GM19099 (cell line): ENCODE results near the gene AGPS.

Experiments
- POLR2A ChIP-seq: IDR thresholded peaks from 3 replicates; pipeline ENCODE4 v1.6.1; 2011; ENCODE audit warnings: low read depth; ENCODE audit not compliant: insufficient read length; ENCODE audit errors: extremely low read depth

The AGPS gene

DNA sequence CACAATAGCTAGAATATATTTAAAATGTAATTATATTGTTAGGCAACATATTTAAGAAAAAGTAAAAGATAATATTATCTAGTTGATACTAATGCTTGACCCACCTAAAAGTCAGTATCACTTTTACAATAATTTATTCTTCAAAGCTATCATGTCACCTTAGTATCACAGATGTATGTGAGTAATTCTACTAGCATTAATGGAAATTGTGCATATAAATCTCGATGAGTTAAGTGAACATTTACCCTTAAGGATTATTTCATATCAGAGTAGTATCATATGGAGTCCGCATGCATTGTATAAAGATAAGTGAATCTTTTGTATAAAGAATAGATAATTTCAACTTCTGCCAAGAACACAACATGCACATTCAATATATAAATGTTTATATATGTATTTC lies 103.4 kb downstream of the AGPS start:
- TF ChIP-seq POLR2A: no peak

DNA sequence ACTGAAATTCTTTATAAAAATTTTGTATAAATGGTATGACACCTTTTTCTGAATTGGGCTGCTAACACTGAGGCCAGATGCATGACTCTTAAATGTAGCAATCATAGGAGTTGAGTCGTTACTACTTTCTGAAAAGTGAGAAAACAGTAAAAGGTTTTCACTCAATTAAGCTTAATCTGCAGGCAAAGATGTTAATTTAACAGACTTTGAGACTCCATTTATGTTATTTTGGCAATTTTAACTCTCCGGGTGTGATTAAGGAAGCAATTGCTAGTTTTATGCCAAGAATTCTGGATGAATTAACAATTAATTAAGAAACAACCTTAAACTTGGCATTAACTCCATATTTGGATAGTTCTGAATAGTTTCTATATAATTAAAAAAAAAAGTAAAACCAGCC lies 104.3 kb downstream of the AGPS start:
- no peak for TF ChIP-seq POLR2A

DNA sequence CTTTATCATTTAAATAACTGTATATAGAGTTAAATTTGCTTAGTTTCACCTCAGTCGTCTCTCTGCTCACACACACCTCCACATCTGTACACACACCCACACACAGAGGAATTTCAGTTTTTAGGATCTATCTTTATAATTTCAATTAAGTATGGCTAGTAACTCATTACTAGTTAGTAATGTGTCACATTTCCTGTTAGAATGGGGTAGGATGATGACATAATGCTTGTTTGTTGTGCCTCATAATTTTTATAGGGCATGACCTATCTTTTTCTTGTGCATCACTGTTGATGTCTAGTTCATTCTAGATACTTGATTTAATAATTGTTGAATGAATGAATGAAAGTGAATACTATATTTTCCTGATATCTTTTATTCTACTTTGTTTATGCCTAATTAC lies 108.6 kb downstream of the AGPS start:
- TF ChIP-seq POLR2A: no peak

DNA sequence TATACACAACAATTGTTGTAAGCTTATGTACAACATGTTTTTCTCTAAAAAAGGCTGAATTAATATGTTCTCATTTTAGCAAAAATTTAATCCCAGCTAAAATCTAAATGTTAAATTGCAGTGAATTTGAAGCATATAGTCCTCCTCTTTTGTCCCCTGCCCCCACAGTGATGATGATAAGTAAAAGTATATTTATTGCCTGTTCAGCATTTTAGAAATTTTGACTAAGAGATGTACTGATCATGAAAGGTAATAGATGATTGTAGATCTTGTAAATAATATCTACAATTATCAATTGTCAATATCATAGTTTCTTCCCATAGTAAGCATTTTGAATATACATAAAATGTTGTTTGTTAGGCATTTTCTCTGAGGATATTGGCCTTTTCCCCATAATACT lies 113.9 kb downstream of the AGPS start:
- no peak for TF ChIP-seq POLR2A

DNA sequence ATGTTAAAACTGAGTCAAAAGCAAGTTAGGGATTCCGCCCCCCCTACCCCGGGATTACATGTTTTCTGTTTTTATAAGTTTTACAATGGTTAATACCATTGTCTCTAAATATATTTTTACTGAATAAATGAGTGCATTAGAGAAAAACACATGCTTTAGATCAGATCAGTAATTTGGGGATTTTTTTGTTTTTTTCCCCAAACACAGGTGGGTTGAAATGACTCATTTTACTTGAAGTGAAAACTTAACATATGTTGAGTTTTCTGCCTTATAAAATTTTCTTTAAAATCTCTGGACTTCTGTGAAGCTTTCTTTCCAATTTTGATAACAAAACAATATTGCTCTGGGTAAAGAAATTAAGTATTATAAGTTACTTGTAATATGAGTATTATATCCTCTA lies 114.4 kb downstream of the AGPS start:
- no peak for TF ChIP-seq POLR2A

DNA sequence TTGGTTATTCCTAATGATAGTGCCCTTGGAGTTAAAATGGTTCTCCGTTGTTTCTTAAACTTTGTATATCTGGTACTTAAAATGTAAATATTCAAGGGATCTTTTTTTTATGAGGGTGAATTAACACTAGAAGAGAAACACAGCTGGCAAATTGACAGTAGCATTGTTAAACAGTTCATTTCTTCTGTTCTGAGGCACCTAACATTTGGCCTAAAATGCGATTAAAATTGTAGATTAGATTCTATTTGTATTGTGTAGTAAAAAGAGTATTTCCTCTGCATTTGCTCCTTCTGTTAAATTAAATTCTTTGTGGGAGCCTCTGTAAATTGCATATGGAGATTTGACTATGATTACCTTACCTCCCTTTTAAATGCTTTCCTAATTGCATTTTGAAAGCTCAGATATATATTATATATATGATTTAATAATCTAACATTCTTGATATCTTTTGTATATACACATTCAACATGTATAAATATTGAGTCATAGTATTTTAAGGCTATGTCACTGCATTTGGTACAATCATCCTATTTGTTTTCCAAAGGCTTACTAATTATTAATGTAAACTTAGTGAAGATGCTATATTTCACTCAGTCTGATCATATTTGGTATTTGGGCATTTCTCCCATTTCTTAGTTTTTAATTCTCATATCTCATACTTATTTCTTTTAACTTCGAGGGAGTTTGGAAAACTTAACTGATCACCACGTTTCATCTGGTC lies 124.4 kb downstream of the AGPS start:
- TF ChIP-seq POLR2A: no peak

DNA sequence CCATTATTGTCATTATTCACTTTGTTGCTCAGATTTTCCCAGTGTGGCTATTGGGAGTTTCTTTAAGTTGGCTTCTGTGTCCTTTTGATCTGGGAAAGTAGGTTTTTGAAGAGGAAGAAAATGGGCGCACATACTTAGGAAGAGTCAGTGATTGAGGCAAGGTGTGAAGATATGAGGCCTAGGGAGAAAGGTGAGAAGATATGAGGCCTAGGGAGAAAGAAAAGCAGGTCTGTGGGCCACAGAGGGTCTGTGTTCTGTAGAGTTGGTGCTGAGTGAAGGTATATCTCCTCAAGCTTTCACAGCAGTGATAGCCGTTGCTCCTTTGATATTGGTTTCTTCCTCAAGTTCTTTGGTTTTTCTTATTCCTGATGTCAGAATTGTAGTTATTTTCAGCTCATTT lies 126.2 kb downstream of the AGPS start:
- no peak for TF ChIP-seq POLR2A

DNA sequence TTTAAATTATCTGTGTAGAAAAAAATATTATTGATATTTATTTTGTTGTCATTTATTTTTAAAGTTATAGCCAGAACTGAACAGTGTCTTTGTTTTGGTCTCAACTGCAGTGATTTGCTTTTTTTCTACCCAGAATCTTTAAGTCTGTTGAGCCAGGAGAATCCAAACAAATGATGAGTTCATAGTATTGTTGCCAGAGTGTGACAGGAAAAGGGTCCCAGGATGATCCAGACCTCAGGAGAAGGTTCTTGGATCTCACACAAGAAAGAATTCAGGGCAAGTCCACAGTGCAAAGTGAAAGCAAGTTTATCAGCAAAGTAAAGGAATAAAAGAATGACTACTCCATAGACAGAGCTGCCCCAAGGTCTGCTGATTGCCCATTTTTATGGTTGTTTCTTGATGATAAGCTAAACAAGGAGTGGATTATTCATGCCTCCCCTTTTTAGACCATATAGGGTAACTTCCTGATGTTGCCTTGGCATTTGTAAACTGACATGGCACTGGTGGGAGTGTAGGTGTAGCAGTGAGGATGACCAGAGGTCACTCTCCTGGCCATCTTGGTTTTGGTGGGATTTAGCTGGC lies 127.1 kb downstream of the AGPS start:
- TF ChIP-seq POLR2A: no peak

DNA sequence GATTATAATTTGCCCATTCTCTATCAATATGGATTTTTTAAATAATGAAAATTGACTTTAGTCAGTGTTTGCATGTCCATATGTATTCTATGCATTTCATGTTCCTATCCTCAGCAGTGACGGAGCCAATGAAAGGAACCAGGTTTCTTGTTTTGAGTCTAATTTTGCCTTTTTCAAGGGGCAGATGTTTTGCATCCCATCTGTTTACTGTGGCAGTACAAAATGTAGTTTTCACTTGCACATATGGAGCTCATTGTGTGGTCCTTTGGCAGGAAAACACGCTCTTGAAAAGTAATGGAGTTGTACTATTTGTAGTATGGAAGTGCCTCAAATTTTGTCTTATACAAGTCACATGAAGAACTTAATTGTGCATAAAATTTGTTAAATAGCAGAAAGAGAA lies 127.8 kb downstream of the AGPS start:
- no peak for TF ChIP-seq POLR2A

DNA sequence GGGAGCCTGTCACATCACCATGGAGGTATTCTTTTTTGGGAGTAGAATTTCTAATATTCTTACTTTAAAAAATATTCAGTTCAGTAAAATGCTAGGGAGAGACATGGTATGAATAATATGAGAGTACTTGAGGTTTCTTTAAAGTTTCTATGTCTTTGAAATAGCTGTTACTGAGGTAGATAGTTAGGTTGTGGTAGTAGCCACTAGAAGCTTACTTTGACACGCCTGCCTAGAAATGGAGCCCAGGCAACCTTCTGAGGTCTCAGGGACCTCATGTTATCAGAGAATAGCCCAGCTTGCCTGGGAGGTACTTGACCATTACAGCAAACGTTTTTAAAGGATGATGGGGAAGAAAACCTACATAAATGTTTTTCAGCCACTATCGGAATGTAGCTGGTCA lies 131.2 kb downstream of the AGPS start:
- TF ChIP-seq POLR2A: no peak

DNA sequence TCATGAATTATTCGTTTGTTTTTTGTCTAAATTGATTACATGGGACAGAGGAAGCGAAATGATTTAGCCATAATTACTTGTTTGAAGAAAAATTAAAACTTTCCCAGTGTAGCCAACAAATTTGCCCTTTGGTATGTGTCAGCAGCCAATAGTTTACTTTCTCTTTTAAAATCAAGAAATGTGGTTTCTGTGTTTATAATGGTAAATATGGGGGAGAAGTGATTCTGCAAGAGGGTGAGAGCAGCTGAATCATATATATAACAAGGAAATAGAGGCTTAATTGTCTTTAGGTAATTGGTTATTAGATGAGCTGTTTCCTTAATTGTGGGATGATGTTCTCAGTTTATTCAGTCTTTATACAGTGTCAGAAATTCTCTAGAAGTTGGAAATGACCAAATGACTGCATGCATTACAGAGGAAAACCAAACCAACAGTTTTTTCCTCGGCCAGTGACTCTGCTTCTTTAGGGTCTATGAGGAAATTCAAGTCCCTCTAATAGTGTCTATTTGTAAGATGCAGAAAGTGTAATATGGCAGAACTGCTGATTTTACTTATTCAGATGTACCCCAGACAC lies 132.9 kb downstream of the AGPS start:
- no peak for TF ChIP-seq POLR2A

DNA sequence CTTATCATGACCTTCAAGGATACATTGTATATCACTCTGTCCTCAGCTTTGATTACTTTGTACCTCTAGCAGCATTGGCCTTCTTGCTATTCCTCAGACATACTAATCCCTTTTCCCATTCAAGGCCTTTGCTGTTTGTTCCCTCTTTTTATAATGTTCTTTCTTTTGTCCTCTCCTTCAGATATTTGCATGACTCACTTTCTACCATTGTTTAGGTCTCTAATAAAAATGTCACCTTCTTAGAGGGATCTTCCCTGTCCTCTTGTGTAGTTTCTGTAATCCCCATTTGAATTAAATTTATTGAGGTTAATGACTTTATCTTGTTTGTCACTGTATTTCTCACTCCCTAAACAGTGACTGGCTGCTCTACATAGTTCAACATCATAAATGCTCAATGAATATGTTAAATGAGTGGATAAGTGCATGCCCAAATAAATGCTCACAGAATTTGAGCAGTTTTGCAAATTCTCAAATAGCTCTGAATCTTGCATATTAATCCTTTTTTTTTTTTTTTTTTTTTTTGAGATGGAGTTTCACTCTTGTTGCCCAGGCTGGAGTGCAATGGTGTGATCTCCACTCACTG lies 135.9 kb downstream of the AGPS start:
- no peak for TF ChIP-seq POLR2A

DNA sequence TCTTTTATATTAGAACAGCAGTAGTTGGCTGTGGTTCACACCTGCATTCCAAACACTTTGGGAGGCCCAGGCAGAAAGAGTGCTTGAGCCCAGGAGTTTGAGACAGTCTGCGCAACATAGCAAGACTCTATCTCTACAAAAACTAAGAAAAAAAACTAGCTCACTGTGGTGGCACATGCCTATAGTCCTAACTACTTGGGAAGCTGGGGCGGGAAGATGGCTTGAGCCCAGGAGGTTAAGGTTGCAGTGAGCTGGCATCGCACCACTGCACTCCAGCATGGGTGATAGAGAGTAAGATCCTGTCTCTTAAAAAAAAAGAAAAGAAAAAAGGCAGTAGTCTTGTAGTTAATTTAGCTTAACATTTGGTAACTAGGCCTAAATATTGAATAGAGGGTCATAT lies 136.6 kb downstream of the AGPS start:
- no peak for TF ChIP-seq POLR2A

DNA sequence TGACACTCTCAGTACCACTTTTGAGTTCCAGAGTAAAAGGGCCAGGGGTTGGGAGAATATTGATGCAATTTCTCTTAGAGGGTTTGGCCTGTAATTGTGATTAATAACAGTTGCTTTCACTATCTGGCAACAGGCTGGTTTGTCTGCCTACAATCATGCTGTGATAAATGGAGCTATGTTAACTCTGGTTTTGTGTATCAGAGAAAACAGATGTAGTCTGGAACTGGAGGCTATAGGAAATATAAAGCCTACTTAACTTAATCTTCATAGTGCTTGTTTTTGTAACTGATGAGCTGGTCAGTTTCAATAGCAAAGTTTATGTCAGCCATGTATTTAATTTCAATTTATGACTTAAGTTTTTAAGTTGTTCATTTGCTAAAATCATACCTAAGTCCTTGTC lies 138.0 kb downstream of the AGPS start:
- TF ChIP-seq POLR2A: no peak

DNA sequence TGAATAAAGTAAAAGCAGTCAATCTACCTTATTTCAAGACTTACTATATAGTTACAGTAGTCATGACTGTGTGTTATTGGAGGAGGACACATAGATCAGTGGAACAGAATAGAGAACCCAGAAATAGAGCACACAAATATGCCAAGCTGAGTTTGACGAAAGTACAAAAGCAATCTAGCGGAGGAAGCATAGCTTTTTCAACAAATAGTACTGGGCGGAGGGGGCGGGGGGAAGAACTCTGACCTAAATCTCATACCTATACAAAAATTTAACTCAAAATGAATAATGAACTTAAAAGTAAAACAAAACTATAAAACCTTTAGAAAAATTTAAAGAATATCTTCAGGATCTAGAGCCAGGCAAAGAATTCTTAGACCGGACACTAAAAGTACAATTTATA lies 139.1 kb downstream of the AGPS start:
- TF ChIP-seq POLR2A: no peak

DNA sequence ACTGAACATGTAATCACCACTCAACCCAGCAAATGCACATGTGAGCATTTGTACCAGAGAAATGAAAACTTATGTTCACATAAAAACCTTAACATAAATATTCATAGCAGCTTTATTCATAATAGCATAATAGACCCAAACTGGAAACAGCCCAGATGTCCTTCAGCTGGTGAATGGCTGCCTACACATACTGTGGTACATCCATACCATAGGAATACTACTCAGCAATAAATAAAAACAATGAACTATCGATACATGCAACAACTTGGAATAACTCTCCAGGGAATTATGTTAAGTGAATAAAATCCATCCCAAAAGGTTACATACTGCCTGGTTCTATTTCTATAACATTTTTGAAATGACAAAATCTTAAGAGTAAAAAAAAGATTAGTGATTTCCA lies 140.0 kb downstream of the AGPS start:
- TF ChIP-seq POLR2A: no peak
